PFSK-1 (cell line): ENCODE data around the gene MOCOS.

Source experiments
- FOXP2 ChIP-seq: optimal IDR thresholded peaks from 2 replicates; pipeline ENCODE3; 2011; ENCODE audit warnings: borderline replicate concordance, control low read depth, inconsistent platforms; ENCODE audit not compliant: insufficient read depth; ENCODE audit errors: extremely low read length, extremely low read depth
- POLR2AphosphoS5 ChIP-seq: IDR thresholded peaks from 2 replicates; pipeline ENCODE4 v1.6.1; 2012; ENCODE audit warnings: low read depth, mild to moderate bottlenecking, control low read depth, low read length, moderate library complexity
- SIN3A ChIP-seq: IDR thresholded peaks from 2 replicates; pipeline ENCODE4 v1.6.1; 2012; ENCODE audit warnings: mild to moderate bottlenecking, low read length, moderate library complexity, borderline replicate concordance; ENCODE audit not compliant: insufficient read depth
- TAF1 ChIP-seq: IDR thresholded peaks from 2 replicates; pipeline ENCODE4 v1.6.1; 2012; ENCODE audit warnings: low read length, control low read depth, borderline replicate concordance; ENCODE audit not compliant: insufficient read depth
- TF ChIP-seq, protein P1 (sequence below), 2 experiments: IDR thresholded peaks; 2 replicates each; pipeline versions ENCODE4 v1.6.1 to v1.8.0; 2011 to 2012; ENCODE audit warnings: low read depth in 2 of 2, low read length in 2 of 2, control low read depth in 1 of 2, inconsistent platforms in 1 of 2, mild to moderate bottlenecking in 1 of 2, moderate library complexity in 1 of 2; ENCODE audit not compliant: insufficient read depth in 1 of 2

The MOCOS gene

DNA sequence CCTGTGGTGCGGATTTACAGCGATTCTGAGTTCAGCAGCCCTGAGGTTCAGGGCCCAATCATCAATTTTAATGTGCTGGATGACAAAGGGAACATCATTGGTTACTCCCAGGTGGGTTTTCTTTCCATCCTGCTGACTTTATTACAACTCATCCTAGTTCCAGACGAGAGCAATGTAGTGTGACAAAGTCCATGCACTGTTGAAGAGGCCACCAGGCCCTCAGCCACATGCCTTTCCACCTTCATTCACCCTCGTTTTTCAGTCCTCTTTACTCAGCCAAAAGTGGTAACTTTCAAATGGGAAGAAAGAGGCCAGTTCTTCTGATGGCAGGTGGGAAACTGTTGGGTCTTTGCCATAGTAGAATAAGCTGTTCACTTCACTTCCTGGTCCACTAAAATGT is 17.9 kb downstream of the MOCOS start:
- TF ChIP-seq TAF1 (no peak), FOXP2 (no peak), SIN3A (no peak), POLR2AphosphoS5 (no peak)
- TF ChIP-seq, protein P1, sequence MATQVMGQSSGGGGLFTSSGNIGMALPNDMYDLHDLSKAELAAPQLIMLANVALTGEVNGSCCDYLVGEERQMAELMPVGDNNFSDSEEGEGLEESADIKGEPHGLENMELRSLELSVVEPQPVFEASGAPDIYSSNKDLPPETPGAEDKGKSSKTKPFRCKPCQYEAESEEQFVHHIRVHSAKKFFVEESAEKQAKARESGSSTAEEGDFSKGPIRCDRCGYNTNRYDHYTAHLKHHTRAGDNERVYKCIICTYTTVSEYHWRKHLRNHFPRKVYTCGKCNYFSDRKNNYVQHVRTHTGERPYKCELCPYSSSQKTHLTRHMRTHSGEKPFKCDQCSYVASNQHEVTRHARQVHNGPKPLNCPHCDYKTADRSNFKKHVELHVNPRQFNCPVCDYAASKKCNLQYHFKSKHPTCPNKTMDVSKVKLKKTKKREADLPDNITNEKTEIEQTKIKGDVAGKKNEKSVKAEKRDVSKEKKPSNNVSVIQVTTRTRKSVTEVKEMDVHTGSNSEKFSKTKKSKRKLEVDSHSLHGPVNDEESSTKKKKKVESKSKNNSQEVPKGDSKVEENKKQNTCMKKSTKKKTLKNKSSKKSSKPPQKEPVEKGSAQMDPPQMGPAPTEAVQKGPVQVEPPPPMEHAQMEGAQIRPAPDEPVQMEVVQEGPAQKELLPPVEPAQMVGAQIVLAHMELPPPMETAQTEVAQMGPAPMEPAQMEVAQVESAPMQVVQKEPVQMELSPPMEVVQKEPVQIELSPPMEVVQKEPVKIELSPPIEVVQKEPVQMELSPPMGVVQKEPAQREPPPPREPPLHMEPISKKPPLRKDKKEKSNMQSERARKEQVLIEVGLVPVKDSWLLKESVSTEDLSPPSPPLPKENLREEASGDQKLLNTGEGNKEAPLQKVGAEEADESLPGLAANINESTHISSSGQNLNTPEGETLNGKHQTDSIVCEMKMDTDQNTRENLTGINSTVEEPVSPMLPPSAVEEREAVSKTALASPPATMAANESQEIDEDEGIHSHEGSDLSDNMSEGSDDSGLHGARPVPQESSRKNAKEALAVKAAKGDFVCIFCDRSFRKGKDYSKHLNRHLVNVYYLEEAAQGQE (IDR thresholded peaks at IDR 0.05; ENCODE audit: insufficient read depth in 1 of 2, low read depth in 2 of 2, low read length in 2 of 2) = no peak

- TF ChIP-seq FOXP2 (no peak), SIN3A (no peak), POLR2AphosphoS5 (no peak), TAF1 (no peak)
- TF ChIP-seq, protein P1 (IDR thresholded peaks at IDR 0.05; ENCODE audit: insufficient read depth in 1 of 2, low read depth in 2 of 2, low read length in 2 of 2) = no peak
Observed at GRCh38 chr18:36207303-36207702, 20.0 kb downstream of the MOCOS start.

DNA sequence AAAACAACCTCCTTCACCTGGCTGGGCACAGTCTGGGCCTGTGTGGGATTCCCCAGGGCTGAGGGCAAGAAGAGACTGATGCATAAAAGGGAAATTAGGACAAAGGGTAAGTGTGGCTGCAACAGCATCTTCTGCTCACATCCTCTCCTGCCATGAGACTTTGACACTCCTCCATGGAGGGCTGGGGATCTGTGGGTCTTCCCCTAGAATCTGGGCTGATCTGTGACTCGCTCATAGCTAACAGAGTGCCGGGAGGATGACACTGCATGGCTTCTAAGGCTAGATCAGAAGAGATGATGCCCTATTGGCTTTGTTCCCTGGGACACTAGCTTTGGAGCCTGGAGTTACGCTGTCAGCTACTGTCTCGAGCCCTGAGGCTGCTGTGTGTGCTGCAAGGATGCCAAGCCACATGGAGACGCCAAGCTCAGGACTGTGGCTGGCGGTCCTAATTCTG is 24.3 kb downstream of the MOCOS start:
- TF ChIP-seq, protein P1 (IDR thresholded peaks at IDR 0.05; ENCODE audit: insufficient read depth in 1 of 2, low read depth in 2 of 2, low read length in 2 of 2) = no peak
- no peak for TF ChIP-seq TAF1
- TF ChIP-seq POLR2AphosphoS5 = no peak
- no peak for TF ChIP-seq SIN3A
- TF ChIP-seq FOXP2 = no peak

- no peak for TF ChIP-seq POLR2AphosphoS5
- no peak for TF ChIP-seq SIN3A
- TF ChIP-seq FOXP2 = no peak
- TF ChIP-seq, protein P1 (IDR thresholded peaks at IDR 0.05; ENCODE audit: insufficient read depth in 1 of 2, low read depth in 2 of 2, low read length in 2 of 2) = no peak
- no peak for TF ChIP-seq TAF1
Observed at GRCh38 chr18:36212301-36213171, 25.2 kb downstream of the MOCOS start.
